ENCODE data around the gene ZNF184.
A peak's percentile ranks its signal among the peaks of the same experiment; 100 is the strongest.

Gene ZNF184

DNA sequence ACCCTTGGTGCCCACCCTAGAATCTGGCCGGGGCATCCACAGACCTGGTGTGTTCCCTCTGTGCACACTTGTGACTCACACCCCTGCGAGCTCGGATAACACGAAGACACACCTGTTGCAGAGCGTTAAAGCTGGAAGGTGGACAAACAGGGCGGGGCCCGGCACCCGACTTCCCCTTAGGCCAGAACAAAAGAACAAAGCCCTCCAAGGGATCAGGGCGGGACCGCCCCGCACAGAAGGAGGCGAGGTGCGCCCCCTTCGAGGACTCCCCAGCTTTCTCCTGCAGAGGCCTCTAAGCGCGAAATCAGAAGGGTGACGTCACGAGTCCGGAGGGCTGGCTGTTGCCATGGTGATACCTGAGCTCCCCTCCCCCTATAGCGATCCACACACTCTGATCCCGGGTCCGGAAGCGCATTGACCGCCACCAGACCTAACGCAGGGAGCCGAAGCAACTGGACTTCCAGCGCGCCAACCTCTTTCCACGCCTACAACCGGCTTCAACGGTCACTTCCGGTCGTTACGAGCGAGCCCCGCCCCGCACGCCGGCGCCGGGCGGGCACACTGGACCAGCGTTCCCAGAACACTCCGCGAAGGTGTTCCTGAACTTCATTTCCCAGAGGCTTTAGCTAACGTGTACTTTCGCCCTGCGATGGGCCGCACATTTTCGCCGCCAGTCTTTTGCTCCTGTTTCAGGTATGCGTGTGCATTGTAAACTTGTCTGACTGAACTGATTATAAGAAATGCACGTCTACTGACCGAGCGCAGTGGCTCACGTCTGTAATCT is at the start of gene ZNF184:
ZNF184 (minus strand) TSS at position 489 of the 784 bp plus-strand sequence. CDS start 811 bp downstream, outside the sequence.
- peak; percentile 96 for DNase-seq

DNA sequence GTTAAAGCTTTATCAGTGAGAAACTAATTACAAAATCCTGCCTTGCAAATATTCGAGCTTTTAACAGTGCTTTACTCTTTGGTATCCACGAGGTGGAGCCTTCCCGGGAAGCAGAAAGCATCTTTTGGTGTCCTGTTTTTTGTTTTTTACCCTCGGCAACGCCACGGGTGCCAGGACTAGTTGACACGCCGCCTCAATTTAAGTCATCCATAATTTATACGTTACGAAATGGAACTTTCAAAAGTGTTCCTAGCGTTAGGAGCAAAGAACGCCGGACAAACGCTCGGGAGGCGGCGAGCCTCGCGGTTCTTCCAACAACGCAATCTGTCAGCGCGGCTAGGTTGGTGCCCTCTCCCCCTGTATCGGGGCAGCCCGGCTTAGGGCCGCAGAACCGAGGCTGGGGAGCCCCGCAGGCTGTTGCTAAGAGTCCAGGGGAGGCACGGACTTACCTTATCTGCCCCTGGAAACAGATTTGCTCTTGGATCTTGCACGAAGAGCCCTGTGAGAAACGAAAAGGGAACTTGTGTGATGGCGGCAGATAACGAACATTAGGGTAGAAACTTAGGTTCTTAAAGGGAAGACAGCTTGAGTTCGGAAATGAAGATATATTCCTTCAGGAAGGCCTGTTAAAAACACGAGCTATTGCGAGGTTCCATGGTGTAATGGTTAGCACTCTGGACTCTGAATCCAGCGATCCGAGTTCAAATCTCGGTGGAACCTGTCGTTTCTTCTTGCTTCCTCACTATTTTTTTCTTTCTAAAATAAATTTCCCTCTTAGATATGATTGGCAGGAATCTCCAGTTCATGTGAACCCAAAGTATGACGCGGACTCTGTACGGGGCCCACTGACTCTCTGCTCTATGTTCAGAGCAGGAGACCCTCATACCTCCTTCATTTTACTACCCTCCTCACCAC is 46.2 kb upstream of the ZNF184 start:
- DNase-seq = peak; percentile 74

DNA sequence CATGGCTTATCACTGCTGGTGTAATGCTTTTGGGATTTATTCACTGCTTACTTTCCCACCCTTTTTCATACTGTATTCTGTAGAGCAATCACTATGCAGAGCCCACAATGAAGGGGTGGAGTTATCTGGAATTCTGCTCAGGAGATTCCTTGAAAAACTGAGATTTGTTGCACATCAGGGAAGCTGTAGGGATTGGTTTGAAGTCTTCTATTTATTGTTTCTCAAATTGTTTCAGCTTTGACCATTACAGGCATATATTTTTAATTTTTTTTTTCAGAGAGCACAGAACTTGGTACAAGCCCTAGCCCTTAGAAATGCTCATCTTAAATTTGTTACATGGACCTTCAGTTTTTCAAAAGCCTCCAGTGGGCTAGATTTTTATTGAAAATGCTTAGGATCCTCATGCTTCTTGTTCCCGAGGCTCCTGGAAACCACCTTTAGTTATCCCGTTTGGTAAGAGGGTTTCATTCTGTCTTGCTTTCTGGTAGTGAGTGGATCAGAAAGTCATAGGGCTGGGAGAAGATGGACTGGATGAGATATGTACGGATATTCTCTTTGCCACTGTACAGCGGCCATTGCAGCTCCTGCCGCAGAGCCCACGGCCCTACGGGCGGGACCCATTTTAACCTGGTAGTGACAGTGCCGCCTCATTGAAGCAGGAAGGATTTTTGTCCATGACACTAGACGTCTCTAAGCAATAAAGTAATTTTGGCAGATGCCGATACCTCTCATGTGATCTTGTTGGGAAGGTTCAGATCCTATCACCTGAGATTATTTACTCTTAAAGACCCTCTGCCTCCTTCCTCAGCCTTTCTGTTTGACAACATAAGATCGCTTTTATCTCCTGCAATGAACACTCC is 45.3 kb upstream of the ZNF184 start:
- peak; percentile 76 for DNase-seq

- no peak for DNase-seq
Observed at GRCh38 chr6:27517238-27517637, 44.3 kb upstream of the ZNF184 start.

GRCh38 chr6:27514906-27515495 is 42.1 kb upstream of the ZNF184 start:
- DNase-seq = no peak

- DNase-seq = no peak
Observed at GRCh38 chr6:27512525-27512924, 39.6 kb upstream of the ZNF184 start.

DNA sequence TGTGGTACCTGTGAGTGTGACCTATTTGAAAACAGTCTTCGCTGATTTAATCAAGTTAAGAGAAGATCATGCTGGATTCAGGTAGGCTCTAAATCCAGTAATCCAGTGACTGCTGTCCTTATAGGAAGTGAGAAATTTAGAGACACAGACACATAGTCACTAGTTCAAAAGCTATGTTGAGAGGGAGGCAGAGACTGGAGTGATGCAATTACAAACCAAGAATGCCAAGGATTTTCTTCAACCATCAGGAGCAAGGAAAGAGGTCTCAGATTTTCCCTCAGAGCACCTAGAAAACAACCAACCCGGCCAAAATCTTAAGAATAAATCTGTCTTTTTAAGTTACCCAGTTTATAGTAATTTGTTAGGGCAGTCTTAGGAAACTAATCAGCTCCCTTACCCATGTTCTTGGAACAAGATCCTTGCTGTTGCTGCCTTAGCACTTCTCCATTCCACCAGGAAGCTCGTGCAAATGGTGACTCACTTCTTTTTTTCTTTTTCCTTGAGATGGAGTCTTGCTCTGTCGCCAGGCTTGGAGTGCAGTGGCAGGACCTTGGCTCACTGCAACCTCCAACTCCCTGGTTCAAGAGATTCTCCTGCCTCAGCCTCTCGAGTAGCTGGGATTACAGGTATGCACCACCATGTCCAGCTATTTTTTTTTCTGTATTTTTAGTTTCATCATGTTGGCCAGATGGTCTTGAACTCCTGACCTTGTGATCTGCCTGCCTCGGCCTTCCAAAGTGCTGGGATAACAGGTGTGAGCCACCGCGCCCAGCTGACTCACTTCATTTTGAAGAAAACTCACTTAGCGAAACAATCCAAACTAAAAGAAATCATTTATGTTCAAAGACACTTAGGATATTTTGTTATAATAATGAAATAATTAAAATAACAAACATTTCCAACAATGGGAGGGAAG is 34.4 kb upstream of the ZNF184 start:
- no peak for DNase-seq

GRCh38 chr6:27505209-27506027 is 32.5 kb upstream of the ZNF184 start:
- no peak for DNase-seq

DNA sequence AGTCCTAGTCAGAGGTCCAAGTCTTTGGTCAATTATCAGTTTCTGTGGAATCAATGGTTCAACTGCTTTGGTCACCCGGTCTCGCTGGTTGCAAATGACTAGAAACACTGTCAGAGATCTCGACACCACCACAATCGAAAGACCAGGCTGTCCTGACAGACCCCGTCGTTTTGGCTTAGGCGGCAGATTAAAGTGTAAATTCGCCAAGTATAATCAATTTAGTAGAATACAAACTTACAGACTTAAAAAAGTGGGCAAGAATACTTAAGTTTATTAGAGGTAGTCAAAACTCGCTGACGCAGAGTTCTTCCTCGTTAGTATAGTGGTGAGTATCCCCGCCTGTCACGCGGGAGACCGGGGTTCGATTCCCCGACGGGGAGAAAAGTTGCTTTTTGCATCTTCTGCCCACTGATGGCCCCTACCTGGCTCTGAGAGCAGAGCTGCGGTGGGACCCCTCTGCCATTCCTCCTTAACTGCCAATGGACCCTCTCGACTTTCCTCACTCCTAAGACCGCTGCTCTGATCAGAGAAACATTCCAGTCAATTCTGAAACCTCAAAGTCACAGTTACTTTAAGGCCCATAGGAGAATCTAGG is 30.6 kb upstream of the ZNF184 start:
- peak; percentile 92 for DNase-seq

GRCh38 chr6:27502508-27503435 is 29.9 kb upstream of the ZNF184 start:
- DNase-seq = peak; percentile 92

DNA sequence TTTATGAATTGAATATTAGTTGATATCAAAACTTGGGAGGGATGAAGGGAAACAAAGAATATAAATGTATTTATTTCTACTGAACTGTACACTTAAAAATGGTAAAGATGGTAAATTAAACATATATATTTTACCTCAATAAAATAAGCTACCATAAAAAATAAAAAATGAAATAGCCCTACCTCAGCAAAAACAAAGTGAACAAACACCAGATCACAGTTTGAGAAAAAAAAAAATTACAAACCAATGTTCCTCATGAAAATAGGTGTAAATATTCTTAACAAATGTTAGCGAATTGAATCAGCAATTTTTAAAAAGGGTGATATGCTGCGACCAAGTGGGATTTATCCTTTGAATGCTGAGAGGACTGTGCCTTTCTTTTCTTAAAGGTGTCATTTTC is 28.3 kb upstream of the ZNF184 start:
- DNase-seq = no peak

DNA sequence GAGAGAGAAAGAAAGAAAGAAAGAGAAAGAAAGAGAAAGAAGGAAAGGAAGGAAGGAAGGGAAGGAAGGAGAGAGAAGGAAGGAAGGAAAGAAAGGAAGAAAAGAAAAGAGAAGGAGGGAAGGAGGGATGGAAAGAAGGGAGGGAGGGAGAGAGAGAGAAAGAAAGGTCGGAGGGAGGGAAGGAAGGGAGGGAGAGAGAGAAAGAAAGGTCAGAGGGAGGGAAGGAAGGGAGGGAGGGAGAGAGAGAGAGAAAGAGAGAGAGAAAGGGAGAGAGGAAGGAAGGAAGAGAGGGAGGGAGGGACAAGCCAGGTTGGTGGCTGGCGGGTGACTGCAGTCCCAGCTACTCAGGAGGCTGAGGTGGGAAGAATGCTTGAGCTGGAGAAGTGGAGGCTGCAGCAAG is 27.3 kb upstream of the ZNF184 start:
- no peak for DNase-seq

- no peak for DNase-seq
Observed at GRCh38 chr6:27495386-27496135, 22.7 kb upstream of the ZNF184 start.

DNA sequence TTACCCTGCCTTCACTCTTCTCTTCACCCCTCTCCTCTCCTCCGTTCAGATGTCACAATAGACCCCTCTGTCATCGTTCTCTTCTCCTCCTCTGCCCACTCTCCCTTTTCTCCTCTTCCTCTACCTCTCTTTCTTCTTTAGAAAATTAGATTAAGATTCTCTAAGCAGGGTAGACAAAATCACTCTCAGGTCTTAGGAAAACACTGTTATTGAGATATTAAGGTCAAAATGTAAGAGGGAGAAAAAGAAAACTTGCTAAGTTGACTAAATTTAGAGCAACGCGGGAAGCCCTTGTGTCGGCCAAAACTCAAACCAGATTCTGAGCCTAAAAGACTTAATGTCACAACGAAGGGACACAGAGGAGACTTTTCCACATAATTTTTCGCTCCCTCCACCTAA is 22.1 kb upstream of the ZNF184 start:
- no peak for DNase-seq

DNA sequence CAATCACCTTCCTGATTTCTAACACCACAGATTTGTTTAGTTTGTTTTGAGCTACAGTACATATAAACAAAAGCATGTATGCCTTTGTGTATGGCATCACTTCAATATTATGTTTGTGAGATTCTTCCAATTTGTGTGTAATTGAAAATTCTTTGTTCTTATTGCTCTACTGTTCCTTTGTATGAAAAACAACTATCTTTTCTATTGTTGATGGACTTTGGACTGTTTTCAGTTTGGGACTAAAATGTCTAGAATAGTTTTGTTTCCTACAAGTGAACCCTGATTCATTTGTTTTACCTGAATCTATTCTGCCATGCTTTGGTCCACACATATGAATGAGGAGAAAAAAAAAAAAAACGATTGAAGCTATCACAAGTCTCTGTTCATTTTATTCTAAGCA is 21.2 kb upstream of the ZNF184 start:
- no peak for DNase-seq

DNA sequence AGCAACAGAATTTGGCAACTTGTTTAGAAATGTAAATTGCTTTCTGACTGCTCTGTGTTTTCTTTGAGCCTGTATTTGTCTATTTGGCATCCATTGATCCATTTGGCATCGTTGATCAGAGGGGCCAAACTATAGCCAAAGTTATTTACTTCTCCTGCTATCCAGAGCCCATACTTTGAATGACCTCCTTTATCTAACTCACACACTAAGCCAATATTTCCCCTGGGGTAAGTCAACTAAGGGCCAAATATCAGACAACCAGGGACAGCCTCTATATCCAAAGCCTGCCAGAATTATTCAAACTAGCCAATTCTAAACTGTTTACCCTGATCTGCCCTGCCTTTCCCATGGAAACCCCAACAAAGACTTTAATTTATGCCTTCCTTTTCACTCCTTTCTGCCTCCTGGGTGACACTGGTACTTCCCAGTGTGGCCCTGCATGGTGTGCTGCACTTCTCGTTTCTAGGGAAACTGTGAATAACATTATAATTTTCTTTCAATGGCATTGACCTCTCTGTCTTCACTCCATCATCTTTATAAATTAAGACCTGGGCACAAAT is 19.8 kb upstream of the ZNF184 start:
- DNase-seq = no peak

GRCh38 chr6:27479319-27480182 is 6.6 kb upstream of the ZNF184 start:
- DNase-seq = peak; percentile 91
